Peyer's patch (tissue), 4 donors: ENCODE measurements around the gene ACOX1.

Experiments
- POLR2A ChIP-seq, 2 donors: fragments of 450-650 bp; IDR thresholded peaks; one replicate each; pipeline ENCODE4 v1.5.1; 2017; ENCODE audit warnings: antibody characterized with exemption in 2 of 2, mild to moderate bottlenecking in 2 of 2, moderate library complexity in 2 of 2
- TF ChIP-seq, protein P1 (sequence below), 6 experiments: fragments of 450-650 bp in 4 of 6; fragments of 200-600 bp in 2 of 6; sonication (generic) in 1 of 6; IDR thresholded peaks; one replicate each; pipeline ENCODE4 v1.5.1; 2017 to 2019; ENCODE audit warnings: antibody characterized with exemption in 6 of 6, mild to moderate bottlenecking in 3 of 6, moderate library complexity in 1 of 6

DNA sequence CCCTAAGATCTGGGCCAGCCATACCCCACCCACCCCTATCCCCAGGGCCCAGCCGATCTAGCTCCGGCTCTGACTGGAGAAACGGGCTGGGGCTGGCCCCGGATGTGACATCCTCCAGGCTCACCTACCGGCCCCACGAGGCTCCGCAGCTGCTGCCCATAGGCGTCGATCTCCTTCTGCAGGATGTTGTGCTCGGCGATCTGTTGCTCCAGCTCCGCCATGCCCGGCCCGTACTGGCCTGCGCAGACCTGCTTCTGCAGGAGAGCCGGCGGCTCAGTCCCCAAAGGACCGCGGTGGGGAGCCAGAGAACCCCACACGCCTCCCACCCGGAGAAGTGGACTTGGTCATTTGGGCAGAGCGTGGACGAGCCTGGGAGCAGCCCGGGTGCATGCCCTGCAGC lies 43.3 kb upstream of the ACOX1 start:
- no peak for TF ChIP-seq POLR2A (IDR thresholded peaks at IDR 0.05)
- TF ChIP-seq, protein P1, sequence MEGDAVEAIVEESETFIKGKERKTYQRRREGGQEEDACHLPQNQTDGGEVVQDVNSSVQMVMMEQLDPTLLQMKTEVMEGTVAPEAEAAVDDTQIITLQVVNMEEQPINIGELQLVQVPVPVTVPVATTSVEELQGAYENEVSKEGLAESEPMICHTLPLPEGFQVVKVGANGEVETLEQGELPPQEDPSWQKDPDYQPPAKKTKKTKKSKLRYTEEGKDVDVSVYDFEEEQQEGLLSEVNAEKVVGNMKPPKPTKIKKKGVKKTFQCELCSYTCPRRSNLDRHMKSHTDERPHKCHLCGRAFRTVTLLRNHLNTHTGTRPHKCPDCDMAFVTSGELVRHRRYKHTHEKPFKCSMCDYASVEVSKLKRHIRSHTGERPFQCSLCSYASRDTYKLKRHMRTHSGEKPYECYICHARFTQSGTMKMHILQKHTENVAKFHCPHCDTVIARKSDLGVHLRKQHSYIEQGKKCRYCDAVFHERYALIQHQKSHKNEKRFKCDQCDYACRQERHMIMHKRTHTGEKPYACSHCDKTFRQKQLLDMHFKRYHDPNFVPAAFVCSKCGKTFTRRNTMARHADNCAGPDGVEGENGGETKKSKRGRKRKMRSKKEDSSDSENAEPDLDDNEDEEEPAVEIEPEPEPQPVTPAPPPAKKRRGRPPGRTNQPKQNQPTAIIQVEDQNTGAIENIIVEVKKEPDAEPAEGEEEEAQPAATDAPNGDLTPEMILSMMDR (IDR thresholded peaks at IDR 0.05) = no peak
